HG03103 (cell line): ENCODE data around the gene PDXK.

Source experiments
- ATAC-seq: cut with Tn5 transposase; IDR thresholded peaks from one replicate; pipeline ENCODE4 v1.9.1; 2021; ENCODE audit warnings: low read depth; ENCODE audit not compliant: unreplicated experiment

The PDXK gene

DNA sequence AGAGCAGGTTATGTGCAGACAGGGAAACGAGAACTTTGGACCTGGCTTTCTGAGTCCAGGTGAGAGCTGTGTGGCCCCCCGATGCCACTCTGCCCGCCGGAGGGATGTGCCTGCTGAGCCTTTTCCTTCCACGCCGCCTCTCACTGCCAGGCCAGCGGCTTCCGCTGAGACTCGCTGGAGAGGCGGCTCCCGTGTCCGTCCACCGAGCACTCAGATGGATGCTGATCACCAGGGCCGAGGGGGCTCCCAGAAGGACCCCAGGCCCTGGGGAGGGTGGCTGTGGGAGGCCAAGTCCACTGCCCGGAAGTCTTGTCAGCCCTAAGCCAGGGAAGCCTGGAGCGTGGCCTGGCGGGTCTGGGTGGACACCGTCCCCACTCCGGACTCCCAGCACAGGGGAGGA is 40.7 kb downstream of the PDXK start:
- ATAC-seq: no peak

DNA sequence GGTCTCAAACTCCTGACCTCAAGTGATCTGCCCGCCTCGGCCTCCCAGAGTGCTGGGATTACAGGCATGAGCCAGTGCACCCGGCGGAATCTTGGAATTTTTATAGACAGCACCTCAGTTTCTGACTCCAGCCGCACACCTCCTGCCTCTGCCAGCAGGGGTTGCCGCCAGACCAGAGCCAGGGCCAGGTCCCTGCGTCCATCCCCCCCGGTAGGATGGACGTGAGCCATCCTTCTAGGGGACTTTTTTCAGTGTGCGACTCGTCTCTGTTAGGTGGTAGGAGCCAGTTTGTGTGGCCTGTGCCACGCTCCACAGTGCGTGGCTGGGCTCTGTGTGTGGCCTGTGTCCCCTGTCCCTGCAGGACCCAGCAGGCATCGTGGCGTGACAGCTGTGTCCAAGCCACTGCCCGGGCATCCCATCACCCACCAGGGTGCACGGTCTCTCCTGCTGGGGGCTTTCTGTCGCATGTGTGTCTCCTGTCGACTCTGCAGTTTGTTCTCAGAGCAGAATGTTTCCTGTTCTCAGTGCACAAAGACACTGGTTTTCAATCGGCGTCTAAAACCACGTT is 41.5 kb downstream of the PDXK start:
- ATAC-seq: no peak

DNA sequence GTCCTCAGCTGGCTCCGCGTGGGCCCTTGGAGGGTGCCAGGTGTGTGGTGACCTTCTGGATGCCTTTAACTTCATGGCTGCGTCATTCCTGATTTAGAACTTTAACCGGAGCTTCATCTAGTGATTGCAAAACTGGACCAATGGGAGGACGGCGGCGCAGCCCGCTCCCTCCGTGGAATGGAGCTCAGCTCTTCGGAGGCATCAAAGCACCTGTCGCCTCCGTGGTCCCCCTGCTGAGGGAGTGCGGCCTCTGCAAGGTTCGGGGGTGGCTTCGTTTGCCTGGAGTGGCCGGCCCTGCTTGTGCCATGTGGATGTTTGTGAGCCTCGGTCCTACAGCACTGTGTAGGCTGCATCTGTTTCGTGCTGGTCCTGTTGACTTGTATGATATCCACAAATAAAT is 43.0 kb downstream of the PDXK start:
- ATAC-seq: no peak

DNA sequence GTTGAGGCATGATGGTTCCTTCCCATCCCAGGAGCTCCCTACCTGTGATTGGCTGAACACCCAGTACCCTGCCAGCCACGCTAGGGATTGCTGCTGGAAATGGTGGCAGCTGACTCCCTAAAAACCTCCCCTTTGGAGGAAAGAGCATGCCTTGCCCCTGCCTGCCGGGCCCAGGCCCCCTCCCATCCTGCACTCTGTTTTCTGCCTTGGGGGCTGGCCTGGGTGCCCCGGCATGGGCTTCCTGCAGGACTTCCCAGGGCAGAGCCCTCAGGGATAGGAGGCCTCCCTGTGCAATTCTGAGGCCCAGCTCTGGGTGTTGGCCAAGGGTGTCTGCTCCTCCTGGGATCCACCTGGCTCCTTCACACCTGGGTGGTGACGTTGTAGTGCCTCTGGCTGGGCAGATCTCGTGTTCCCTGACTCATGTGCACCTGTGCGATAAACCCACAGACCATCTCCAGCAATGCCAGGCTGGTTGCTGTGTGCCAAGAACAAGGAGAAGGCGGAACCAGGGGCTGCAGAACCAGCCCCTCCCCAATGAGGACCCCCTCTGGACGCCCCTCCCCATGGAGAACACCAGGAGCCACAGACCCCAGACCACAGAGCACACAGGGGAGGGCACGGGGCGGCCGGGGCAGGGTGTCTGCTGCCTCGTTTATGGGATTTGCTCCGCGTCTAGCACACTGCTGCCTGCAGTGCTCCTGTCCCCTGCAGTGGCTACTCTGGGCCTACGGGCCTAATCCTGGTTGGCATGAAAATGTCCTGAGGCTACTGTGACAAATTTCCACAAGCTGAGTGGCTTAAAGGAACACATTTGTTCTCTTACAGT is 43.6 kb downstream of the PDXK start:
- ATAC-seq: no peak

DNA sequence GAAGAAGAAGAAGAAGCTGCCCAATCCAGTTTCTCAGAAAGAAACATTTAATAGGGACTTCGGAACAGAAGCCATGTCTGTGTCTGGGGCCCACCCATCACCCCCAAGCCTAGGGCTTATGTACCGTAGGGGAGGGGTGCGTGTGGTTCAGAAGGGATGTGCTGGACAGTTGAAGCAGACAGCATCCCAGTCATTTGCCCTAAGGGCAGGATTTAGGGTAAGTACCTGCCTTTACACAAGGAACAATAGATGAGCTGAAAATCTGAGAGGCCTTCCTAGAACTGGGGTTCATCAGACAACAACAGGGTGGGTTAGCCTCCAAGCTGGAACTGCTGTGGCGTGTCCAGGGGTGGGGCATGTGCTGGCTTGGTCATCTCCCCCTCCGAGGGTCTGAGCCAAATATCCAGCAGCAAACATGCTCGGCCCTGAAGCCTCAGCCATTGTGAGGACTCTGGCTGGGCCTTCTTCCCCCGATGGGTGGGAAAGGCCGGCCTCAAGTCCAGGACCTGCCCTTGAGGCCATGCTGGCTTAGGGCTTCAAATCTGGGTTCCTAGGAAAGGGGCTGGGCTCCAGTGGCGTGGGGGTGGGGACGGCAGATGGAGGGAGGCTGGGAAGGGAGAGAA is 45.1 kb downstream of the PDXK start:
- ATAC-seq: no peak

DNA sequence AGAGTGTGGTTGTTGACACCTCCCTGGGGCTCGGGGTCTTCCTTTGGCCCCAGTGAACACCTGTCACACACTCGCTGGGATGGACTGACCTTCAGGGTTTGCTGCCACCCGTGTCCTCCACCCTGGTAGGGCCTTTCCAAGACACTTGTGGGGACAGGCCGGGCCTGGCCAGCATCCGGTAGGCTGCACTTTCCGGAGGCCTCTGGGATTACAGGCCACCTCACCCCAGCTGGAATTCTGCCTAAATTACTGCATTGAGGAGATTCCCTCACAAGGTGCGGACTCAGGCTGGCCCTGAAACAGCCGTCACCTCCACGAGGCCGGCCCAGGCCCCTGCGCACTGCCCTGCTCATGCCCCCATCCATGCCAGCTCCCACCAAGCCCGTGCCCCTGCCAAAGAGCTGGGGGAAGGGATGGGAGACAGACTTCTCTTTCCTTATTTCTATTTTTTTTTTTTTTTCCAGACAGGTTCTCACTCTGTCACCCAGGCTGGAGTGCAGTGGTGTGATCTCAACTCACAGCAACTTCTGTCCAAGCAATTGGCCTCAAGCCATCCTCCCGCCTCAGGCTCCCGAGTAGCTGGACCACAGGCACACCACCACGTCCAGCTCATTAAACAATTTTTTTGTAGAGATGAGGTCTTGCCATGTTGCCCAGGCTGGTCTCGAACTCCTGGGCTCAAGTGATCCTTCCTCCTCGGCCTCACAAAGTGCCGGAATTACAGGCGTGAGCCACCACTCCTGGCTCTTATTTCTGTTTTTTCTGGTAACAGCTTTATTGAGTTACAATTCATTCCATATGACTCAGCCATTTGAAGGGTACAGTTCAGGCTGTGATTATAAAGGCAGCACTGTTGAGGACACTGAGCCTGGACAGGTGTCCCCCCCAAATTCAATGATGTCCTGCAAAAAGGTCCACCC is 45.9 kb downstream of the PDXK start:
- ATAC-seq: no peak

DNA sequence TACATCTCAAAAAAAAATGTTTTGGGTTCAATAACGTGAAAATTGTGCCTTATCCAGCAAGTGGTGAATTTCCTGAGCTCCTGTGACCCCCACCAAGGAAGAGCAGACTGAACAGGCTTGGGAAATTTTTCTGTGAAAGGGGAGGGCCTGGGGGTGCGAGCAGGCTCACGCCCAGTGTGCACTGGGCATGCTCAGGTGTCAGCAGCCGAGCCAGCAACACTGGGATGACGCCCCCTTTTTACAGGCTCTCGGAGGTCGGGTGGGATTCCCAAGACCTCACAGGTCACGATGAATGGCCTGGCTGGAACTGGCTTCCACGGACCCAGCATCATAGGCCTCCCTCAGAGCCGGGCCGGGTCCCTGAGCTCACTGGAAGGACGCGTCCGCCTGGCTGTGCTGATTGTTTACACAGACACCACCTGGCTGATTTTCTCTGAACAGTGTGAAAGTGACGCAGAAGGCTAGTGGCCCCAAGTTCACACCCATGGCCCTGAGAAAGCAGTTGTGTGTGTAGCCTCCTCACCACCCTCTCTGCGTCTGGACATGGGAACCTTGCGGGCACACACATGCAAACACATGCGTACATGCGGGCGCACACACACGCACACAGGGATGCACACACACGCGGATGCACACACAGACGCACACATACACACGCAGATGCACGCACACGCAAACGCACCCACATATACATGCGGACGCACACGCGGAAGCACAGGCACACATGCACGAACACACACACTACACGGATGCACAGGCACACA is 48.0 kb downstream of the PDXK start:
- no peak for ATAC-seq

DNA sequence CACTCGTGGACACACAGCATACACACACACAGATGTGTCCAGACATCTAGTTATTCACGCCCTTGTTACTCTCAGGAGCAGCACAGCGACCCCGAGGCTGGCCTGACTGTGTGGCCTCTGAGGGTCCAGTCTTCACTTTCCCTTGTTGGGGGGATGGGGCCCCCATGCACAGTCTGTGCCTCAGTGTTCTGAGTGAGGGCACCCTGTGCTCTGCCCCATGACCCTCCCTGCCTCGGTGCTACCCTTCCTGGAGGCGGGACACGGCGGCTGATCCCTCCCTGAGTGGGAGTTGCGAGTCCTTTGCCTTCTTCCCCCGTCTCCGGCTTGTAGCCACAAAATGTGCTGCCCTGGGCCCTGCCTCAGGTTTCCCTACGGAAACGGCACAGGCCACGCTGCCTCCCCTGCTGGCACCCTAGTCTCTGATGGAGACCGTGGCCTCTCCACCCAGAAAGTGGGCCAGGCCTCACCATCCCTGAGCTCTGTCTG is 48.6 kb downstream of the PDXK start:
- no peak for ATAC-seq

DNA sequence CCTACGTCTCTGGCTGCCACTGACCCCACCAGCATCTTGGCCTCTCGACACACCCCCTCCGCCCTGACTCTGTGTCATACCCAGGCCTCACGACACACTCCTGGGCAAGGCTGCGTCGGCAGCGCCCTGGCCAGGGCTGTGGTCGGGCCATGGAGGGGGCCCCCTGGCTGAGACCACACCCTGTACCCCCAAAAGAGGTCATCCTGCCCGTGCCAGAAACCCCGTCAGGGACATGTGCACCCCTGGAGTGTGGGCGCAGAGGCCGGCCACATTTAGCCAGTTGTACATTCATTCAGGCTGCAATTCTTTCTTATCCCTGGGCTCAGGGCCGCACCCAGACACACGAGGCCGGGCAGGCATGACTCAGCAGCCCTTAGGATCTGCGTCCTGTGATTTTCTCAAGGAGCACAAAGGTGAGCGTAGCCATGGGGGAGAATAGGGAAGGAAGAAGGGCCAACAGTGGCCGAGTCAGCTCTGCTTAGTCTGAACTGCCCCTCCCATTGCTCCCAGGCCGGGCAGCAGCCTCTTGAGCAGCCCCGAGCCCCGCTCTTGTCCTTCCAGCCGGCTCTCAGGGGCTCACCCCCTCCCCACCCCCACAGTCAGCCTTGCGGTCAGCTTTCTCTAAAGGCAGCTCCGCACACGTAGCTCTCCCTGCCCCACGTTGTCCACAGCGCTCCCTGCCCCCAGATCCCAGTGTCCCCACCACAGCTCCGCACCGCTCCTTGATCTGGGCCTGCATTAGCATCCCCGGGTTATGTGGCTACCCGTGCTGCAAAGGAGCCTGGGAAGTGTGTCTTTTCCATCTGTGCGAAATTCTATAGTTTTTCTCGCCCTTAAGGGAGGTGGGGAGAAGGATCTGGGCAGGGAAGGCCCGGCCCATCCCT is 49.3 kb downstream of the PDXK start:
- ATAC-seq: no peak

DNA sequence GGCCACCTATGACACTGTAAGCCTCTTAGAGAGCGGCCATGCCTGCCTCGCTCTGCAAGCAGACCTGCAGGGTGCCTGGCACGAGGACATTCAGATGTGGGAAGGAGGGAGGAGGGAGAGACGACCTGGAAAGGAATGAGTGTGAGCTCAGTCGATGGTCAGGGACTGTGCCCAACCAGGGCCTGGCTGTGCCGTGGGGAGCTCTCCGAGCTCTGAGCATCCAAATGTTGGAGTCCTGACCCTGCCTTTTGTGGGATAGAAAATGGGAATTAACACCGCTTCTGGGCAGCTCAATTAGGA is 49.9 kb downstream of the PDXK start:
- ATAC-seq: no peak

DNA sequence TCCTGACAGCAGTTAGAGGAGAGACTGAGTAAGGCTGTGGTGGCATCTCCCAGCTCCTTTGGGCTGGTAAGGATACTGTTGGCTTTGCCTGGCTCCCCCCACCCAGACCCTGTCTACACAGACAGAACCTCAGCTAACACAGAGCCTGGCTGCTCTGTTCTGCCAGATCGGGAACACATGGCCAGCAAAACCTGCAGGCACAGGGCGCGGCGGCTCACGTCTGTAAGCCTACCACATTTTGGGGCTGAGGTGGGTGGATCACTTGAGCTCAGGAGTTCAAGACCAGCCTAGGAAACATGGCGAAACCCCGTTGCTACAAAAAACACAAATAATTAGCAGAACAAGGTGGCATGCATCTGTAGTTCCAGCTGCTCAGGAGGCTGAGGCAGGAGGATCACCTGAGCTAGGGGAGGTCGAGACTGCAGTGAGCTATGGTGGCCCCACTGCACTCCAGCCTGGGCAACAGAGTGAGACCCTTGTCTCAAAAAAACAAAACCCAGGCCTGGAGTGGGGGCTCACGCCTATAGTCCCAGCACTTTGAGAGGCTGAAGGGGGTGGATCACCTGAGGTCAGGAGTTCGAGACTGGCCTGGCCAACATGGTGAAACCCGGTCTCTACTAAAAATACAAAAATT is 50.5 kb downstream of the PDXK start:
- no peak for ATAC-seq

DNA sequence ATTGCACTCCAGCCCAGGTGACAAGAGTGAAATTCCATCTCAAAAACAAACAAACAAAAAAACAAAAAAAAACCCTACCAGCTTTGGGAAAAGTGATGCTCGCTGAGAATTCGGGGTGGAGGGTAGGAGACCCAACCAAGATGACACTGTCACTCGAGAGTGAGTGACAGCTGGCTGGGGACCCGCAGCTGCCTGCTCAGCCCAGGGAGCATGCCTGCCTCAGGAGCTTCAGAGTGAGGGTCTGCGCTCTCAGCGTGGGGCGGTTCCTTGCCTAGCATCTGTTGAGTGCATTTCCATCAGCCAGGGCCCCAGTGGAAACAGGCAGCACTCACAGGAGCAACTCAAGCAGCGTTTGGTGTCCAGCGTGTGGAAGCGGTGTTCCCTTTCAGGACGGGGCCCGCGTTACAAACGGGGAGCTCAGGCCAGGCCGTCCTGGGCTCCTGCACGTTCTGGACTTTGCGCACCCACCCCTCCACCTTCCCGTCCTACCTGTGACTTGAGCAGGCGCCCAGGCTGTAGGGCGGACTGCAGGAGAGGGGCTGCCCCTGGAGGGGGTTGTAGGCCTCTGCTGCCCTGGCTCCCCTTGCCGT is 51.2 kb downstream of the PDXK start:
- ATAC-seq: no peak

DNA sequence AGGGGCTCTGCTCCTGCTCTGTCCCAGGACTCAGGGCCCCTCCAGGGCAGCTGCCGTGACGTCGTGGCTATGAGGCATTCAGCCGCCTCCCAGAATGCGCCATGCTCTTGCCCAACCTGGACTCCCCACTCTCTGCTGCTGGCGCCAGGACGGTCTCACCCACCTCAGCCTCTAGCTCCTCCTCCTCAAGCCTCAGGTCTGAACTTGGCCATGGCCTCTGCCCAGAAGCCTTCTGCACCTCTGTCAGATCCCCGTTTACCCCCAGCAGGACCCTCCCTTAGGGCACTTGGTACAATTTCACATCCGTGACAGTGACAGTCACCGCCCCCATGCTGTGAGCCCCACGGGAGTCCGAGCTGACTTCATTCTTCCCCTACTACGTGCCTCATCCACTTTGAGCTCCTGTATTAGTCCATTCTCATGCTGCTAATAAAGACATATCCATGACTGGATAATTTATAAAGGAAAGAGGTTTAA is 52.3 kb downstream of the PDXK start:
- no peak for ATAC-seq

DNA sequence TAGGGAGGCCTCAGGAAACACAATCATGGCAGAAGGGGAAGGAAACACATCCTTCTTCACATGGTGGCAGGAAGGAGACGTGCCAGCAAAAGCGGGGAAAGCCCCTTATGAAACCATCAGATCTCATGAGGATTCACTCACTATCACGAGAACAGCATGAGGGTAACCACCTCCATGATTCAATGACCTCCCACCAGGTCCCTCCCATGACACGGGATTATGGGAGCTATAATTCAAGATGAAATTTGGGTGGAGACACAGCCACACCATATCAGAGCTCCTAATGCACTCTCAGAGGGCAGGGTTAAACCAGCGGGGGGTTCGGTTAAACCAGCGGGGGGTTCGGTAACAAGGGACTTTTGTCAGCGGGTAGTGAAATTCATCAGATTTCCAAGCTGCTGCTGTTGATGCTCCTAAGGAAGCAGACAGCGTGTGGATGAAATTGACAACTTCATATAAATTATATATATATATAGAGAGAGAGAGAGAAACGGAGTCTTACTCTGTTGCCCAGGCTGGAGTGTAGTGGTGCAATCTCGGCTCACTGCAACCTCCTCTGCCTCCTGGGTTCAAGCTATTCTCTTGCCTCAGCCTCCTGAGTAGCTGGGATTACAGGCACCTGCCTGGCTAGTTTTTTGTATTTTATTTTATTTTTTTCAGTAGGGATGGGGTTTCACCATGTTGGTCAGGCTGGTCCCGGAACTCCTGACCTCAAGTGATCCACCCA is 52.9 kb downstream of the PDXK start:
- ATAC-seq: no peak

DNA sequence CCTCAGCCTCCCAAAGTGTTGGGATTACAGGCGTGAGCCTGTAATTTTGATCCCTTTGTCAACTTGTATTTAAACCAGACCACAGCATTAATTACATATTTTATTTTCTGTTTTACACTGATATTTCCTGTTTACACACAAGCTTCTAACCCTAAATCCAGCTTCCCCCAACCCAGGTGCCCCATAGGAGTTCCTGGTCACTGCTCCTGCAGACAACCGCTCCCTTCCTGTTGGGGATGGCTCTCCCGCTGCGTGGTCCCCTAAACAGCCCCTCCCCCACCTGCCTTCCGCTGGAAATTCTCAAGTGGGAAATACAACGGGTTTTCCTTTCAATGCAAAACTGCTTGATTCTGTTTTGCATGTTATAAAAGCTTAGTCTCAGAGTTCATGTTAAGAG is 53.5 kb downstream of the PDXK start:
- ATAC-seq: no peak

DNA sequence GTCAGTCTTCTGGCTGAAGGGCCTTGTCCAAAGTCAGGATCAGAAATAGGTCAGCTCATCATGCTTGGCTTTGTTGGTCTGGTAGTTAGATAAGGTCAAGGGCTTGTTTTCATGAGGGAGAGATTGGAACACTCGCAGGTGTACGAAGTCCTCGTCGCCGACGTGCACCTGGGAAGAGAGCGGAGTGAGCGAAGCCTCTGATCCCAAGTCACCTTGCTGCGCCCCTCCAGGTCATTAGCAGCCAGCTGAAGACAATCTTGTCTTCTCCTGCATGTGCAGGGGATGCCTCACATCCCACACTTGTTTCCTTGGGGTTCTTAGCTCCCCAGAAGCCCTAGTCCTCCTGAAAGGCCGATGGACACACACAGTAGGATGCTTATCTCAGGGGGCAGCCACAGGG is 55.2 kb downstream of the PDXK start:
- ATAC-seq: no peak

DNA sequence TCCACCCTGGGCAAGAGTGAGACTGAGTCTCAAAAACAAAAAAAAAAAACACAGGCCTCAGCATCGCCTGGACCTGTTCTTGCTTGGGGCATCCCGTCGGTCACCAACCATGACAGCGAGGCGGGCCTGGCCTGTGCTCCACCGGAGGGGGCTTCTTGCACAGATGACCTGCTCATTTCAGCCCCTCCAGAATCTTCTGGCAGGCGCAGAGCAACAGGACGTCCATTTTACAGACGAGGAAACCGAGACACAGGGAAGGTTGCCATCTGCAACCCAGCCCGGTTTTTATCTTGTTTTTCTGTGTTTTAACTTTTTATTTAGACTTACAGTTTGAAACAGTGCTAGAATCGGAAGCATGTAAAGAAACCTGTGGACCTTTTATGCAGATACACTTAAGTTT is 56.3 kb downstream of the PDXK start:
- ATAC-seq: no peak
